ENCODE measurements around the gene PTPRO. TPM values are rescaled to one million over a fixed set of nuclear protein-coding genes. Genes with fewer than 3 reads are reported as not detected.

Gene PTPRO
- total RNA-seq, 1 donor from 2014 or later: 0.75 TPM

DNA sequence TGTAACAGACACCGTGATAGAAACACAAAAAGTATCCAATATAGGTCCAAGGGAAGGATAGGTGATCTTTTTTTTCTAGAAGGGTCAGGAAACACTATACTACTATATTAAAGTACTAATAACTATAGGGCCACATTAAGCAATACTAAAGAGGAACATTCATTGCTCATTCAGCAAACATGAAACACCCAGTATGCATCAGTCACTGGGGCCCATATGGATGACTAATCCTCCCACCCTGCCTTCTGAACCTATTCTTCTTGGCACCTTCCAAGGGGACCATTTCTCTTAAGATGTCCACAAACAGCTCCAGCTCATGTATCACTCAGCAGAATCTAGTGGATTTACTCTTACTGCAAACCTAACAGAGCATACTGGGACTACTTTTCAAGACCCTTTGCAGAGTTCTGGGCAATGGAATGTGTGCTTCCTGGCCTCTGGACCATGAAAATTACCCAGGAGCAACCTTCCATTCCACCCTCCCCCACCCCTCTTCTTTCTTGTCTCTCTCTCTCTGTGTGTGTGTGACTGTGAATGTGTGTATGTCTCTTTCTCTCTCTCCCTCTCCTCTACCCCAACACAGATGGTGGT lies 279.0 kb downstream of the PTPRO start:
- Mint-ChIP-seq H3K27ac (ENCODE audit: unreplicated experiment) (no peak overlapping the region), H3K36me3 (ENCODE audit: unreplicated experiment) (no peaks in the 10 kb centered on the region)

DNA sequence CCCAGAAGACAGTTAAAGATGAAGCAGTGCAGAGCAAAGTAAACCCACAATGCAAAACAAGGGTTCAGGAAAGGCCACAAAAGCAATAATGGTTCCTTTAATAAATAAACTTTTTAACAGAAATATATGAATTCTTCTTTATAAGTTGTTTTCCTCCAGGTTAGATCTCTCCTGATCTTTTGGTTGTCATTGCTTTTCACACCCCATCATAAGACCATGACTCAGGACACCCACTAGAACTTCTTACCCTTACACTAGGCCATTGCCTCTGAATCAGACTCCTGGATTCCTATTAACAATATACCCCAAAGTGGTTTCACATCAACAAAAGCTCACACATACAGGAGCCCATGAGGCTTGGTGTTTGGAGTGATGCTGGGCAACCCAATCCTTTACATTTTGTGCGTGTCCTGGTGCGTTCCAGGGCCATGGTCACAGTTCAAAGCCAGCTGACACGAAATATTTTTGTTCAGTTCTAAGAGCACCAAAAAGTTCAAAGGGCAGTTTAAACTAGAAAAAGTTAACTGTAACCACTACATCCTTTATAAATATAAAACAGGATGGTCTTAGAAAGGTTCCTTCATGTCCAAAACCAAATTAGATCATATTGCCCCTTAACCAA lies 279.9 kb downstream of the PTPRO start:
- no peaks in the 10 kb centered on the region for H3K36me3 Mint-ChIP-seq (ENCODE audit: unreplicated experiment)
- TF ChIP-seq, protein P1, sequence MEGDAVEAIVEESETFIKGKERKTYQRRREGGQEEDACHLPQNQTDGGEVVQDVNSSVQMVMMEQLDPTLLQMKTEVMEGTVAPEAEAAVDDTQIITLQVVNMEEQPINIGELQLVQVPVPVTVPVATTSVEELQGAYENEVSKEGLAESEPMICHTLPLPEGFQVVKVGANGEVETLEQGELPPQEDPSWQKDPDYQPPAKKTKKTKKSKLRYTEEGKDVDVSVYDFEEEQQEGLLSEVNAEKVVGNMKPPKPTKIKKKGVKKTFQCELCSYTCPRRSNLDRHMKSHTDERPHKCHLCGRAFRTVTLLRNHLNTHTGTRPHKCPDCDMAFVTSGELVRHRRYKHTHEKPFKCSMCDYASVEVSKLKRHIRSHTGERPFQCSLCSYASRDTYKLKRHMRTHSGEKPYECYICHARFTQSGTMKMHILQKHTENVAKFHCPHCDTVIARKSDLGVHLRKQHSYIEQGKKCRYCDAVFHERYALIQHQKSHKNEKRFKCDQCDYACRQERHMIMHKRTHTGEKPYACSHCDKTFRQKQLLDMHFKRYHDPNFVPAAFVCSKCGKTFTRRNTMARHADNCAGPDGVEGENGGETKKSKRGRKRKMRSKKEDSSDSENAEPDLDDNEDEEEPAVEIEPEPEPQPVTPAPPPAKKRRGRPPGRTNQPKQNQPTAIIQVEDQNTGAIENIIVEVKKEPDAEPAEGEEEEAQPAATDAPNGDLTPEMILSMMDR (IDR thresholded peaks at IDR 0.05): no peak
- H3K27ac Mint-ChIP-seq (ENCODE audit: unreplicated experiment): no peak overlapping the region
- peaks cover 19% of the 10 kb centered on the region for H3K4me1 Mint-ChIP-seq (ENCODE audit: unreplicated experiment)
- no peaks in the 10 kb centered on the region for H3K9me3 Mint-ChIP-seq (ENCODE audit: unreplicated experiment)
- H3K27me3 Mint-ChIP-seq (ENCODE audit: unreplicated experiment): no peaks in the 10 kb centered on the region
- H3K4me3 Mint-ChIP-seq (ENCODE audit: unreplicated experiment): no peak overlapping the region
- no peak for DNase-seq (ENCODE audit: extremely low spot score, unreplicated experiment)

More for the DNA sequence above, 279.0 kb downstream of the PTPRO start:
- H3K27me3 Mint-ChIP-seq (ENCODE audit: unreplicated experiment): no peaks in the 10 kb centered on the region
- peaks cover 20% of the 10 kb centered on the region for H3K4me1 Mint-ChIP-seq (ENCODE audit: unreplicated experiment)
- no peak overlapping the region for H3K4me3 Mint-ChIP-seq (ENCODE audit: unreplicated experiment)
- TF ChIP-seq, protein P1 (IDR thresholded peaks at IDR 0.05): no peak
- H3K9me3 Mint-ChIP-seq (ENCODE audit: unreplicated experiment): no peaks in the 10 kb centered on the region
- no peak for DNase-seq (ENCODE audit: extremely low spot score, unreplicated experiment)

DNA sequence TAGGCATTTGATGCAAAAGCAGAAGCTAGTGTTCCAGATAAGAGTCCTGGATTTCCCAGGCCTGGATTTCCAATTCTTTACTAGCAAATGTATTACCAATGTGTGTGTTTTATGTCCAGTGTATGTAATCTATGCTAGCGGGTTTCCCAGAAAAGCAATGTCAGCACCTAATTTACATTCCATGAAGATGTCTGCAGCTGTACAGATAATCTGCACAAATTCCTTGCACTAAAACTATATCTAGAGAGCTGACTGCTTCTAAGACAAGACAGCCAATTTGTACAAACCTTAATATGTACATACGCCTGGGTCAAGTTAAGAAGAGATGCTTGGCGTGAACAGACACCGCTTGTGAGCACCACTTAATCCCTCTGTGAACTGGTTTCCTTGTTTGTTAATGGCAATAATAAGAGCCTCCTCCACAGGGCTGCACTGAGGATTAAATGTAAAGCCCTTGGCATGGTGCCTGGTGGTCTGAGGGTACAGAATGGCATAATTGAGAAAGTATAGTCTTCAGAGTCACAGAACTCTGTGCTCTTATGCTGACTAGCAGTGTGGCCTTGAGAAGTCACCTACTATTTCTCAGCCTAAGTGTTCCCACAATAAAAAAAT lies 281.3 kb downstream of the PTPRO start:
- no peak overlapping the region for H3K4me3 Mint-ChIP-seq (ENCODE audit: unreplicated experiment)
- H3K4me1 Mint-ChIP-seq (ENCODE audit: unreplicated experiment): peaks cover 25% of the 10 kb centered on the region
- no peak overlapping the region for H3K27ac Mint-ChIP-seq (ENCODE audit: unreplicated experiment)
- DNase-seq (ENCODE audit: extremely low spot score, unreplicated experiment): no peak
- H3K9me3 Mint-ChIP-seq (ENCODE audit: unreplicated experiment): no peaks in the 10 kb centered on the region
- H3K27me3 Mint-ChIP-seq (ENCODE audit: unreplicated experiment): no peaks in the 10 kb centered on the region
- H3K36me3 Mint-ChIP-seq (ENCODE audit: unreplicated experiment): no peaks in the 10 kb centered on the region
- TF ChIP-seq, protein P1 (IDR thresholded peaks at IDR 0.05): no peak

DNA sequence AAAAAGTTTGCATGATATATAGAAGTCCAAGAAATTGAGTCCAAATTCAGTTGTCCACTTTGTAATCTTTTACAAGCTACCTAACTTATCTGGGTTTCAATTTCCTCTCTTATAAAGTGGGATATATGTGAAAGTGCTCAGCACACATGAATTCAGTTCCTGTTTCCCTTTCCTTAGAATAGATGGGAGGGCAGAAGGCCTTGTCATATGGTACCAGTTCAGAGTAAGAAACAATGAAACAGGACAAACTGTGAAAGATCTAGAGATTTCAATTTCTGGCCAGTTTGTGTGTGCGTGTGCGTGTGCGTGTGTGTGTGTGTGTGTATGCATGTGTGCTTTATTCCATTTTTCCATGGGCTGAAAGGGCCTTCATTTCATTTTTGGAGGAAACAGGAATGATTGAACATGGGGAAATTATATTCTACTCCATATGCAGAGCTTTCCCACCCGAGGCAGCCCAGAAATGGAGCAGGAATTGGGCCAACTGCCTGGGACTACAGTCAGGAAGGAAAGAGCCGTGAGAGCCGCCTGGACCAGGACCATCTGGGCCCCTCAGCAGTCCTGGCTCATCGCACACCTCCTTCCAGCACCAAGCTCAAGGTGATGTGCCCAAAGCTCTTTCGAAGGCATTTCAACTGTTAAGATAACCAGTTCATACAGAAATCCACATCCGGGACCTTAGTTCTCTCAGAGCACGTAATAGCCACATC lies 283.7 kb downstream of the PTPRO start:
- no peak for DNase-seq (ENCODE audit: extremely low spot score, unreplicated experiment)
- no peak overlapping the region for H3K4me3 Mint-ChIP-seq (ENCODE audit: unreplicated experiment)
- TF ChIP-seq, protein P1 (IDR thresholded peaks at IDR 0.05): no peak
- no peaks in the 10 kb centered on the region for H3K9me3 Mint-ChIP-seq (ENCODE audit: unreplicated experiment)
- H3K27me3 Mint-ChIP-seq (ENCODE audit: unreplicated experiment): no peaks in the 10 kb centered on the region
- H3K27ac Mint-ChIP-seq (ENCODE audit: unreplicated experiment): no peak overlapping the region
- peaks cover 13% of the 10 kb centered on the region for H3K4me1 Mint-ChIP-seq (ENCODE audit: unreplicated experiment)
- no peaks in the 10 kb centered on the region for H3K36me3 Mint-ChIP-seq (ENCODE audit: unreplicated experiment)

DNA sequence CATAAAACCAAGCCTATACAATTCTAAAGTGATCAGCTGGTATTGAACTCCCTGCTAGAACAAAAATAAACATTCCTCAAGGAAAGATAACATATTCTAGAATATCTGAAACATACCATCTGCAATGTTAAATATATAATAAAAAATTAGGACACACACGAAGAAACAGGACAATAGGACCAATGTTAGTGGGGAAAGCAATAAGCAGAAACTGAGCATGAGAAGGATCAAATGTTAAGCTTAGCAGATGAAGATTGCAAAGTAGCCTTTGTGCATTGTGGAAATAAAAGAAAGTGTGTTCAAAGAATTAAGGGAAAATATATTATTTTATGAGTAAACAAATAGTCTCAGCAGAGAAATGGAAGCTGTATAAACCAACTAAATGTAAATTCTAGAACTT lies 286.1 kb downstream of the PTPRO start:
- H3K4me1 Mint-ChIP-seq (ENCODE audit: unreplicated experiment): peaks cover 10% of the 10 kb centered on the region
- H3K27ac Mint-ChIP-seq (ENCODE audit: unreplicated experiment): no peak overlapping the region
- no peak overlapping the region for H3K4me3 Mint-ChIP-seq (ENCODE audit: unreplicated experiment)
- TF ChIP-seq, protein P1 (IDR thresholded peaks at IDR 0.05): no peak
- no peaks in the 10 kb centered on the region for H3K27me3 Mint-ChIP-seq (ENCODE audit: unreplicated experiment)
- no peak for DNase-seq (ENCODE audit: extremely low spot score, unreplicated experiment)
- H3K36me3 Mint-ChIP-seq (ENCODE audit: unreplicated experiment): peaks cover 7% of the 10 kb centered on the region
- peaks cover 11% of the 10 kb centered on the region for H3K9me3 Mint-ChIP-seq (ENCODE audit: unreplicated experiment)

All from osteocyte (in vitro differentiated cells).